Caco-2 (cell line): ENCODE results near the gene EIF3K. TPM values are rescaled to one million over a fixed set of nuclear protein-coding genes. Genes with fewer than 3 reads are reported as not detected.

Experiments
- BruUV-seq: library from RNA; stranded (reverse); fragments of 400-500 nt; replicated peaks from 2 replicates; lab custom pipeline; 2021; lab: Mats Ljungman, UMichigan
- CTCF ChIA-PET: fragments of 300-600 bp; sonication (Branson Sonifier 250); formaldehyde crosslinking; loops from one replicate; lab custom pipeline; 2022; ENCODE audit warnings: antibody characterized with exemption; lab: Charles Lee
- POLR2A ChIA-PET: fragments of 300-600 bp; sonication (Branson Sonifier 250); formaldehyde crosslinking; loops from one replicate; lab custom pipeline; 2022; ENCODE audit warnings: antibody characterized with exemption; lab: Charles Lee
- DNase-seq, 2 experiments: peaks; one replicate each; pipeline versions ENCODE4 v3.0.0 to v3.0.0-alpha.2; 2020 to 2022
- H3K27me3 ChIP-seq: replicated peaks from 2 replicates; pipeline ENCODE4 v1.6.0; 2011; ENCODE audit warnings: low read length; ENCODE audit not compliant: control insufficient read depth, insufficient read depth
- H3K36me3 ChIP-seq: 2 replicates; pipeline ENCODE4 v1.5.1; 2011; ENCODE audit warnings: low read length; ENCODE audit not compliant: control insufficient read depth, insufficient read depth
- H3K4me1 ChIP-seq: fragments of 250-450 bp; sonication (Bioruptor Pico); 2 replicates; pipeline ENCODE4 v1.5.1; 2020; ENCODE audit warnings: mild to moderate bottlenecking
- H3K4me3 ChIP-seq: 2 replicates; pipeline ENCODE4 v1.5.1; 2011; ENCODE audit warnings: low read depth, mild to moderate bottlenecking, control low read depth, low read length
- H3K9me3 ChIP-seq: fragments of 250-450 bp; sonication (Bioruptor Pico); 2 replicates; pipeline ENCODE4 v1.5.1; 2020; ENCODE audit warnings: mild to moderate bottlenecking, moderate library complexity
- H3K27ac Mint-ChIP-seq: one replicate; pipeline ENCODE4 v1.8.0; 2022; ENCODE audit warnings: mixed read lengths; ENCODE audit not compliant: unreplicated experiment
- H3K27me3 Mint-ChIP-seq: one replicate; pipeline ENCODE4 v1.8.0; 2022; ENCODE audit warnings: mixed read lengths; ENCODE audit not compliant: insufficient read depth, unreplicated experiment
- H3K36me3 Mint-ChIP-seq: one replicate; pipeline ENCODE4 v1.8.0; 2022; ENCODE audit warnings: mild to moderate bottlenecking, mixed read lengths; ENCODE audit not compliant: insufficient read depth, unreplicated experiment
- H3K4me1 Mint-ChIP-seq: one replicate; pipeline ENCODE4 v1.8.0; 2022; ENCODE audit warnings: low read depth, mixed read lengths; ENCODE audit not compliant: unreplicated experiment
- H3K4me3 Mint-ChIP-seq: one replicate; pipeline ENCODE4 v1.8.0; 2022; ENCODE audit warnings: mild to moderate bottlenecking, moderate library complexity, mixed read lengths; ENCODE audit not compliant: unreplicated experiment
- H3K9me3 Mint-ChIP-seq: one replicate; pipeline ENCODE4 v1.8.0; 2022; ENCODE audit warnings: mixed read lengths; ENCODE audit not compliant: unreplicated experiment
- CTCF ChIP-seq, 2 experiments: fragments of 200-600 bp in 1 of 2; IDR thresholded peaks; 1 replicate in 1 of 2; 2 replicates in 1 of 2; pipeline versions ENCODE4 v1.5.1 to v1.8.0; 2011 to 2022; ENCODE audit warnings: antibody characterized with exemption in 1 of 2, control low read depth in 1 of 2, inconsistent platforms in 1 of 2, low read depth in 1 of 2, low read length in 1 of 2, mild to moderate bottlenecking in 1 of 2, moderate library complexity in 1 of 2; ENCODE audit not compliant: insufficient read depth in 1 of 2, severe bottlenecking in 1 of 2, unreplicated experiment in 1 of 2
- intact Hi-C: fragments of 100-400 bp; cut with micrococcal nuclease; formaldehyde crosslinking; loops from one replicate; pipeline ENCODE4 v1.10.0; 2022; ENCODE audit not compliant: unreplicated experiment
- total RNA-seq: library from RNA; stranded (reverse); gene quantifications from 2 replicates; pipeline ENCODE4 v1.2.3, GENCODE V29; 2022

Gene EIF3K
- total RNA-seq, 1 experiment from 2014 or later: 354 TPM

- Mint-ChIP-seq H3K27me3 (no peaks in the 10 kb centered on the region), H3K36me3 (peaks cover 89% of the 10 kb centered on the region), H3K4me1 (peaks cover 71% of the 10 kb centered on the region), H3K9me3 (peaks cover 10% of the 10 kb centered on the region), H3K4me3 (no peak overlapping the region), H3K27ac (peak overlapping the region; percentile 82)
- intact Hi-C loops: no loop called here
- no peak for DNase-seq
- Histone ChIP-seq H3K36me3 (peaks cover 11% of the 10 kb centered on the region), H3K4me1 (peaks cover 51% of the 10 kb centered on the region), H3K4me3 (no peak overlapping the region), H3K27me3 (no peaks in the 10 kb centered on the region), H3K9me3 (no peaks in the 10 kb centered on the region)
- BruUV-seq: no TSS peak
- no peak for TF ChIP-seq CTCF (IDR thresholded peaks at IDR 0.05; ENCODE audit: insufficient read depth in 1 of 2, low read depth in 1 of 2, low read length in 1 of 2, severe bottlenecking in 1 of 2, unreplicated experiment in 1 of 2)
- ChIA-PET CTCF (no interaction called here), POLR2A (no interaction called here)
These were observed 59.4 kb downstream of the EIF3K start for GRCh38 chr19:38678217-38678890.

- Mint-ChIP-seq H3K36me3 (peaks cover 92% of the 10 kb centered on the region), H3K27me3 (no peaks in the 10 kb centered on the region), H3K9me3 (peaks cover 10% of the 10 kb centered on the region), H3K27ac (peak overlapping the region; percentile 82), H3K4me3 (no peak overlapping the region), H3K4me1 (peaks cover 74% of the 10 kb centered on the region)
- Histone ChIP-seq H3K36me3 (peaks cover 11% of the 10 kb centered on the region), H3K4me1 (peaks cover 51% of the 10 kb centered on the region), H3K27me3 (no peaks in the 10 kb centered on the region), H3K4me3 (no peak overlapping the region), H3K9me3 (no peaks in the 10 kb centered on the region)
- ChIA-PET CTCF (no interaction called here), POLR2A (no interaction called here)
- intact Hi-C loops: no loop called here
- DNase-seq: no peak
- no TSS peak for BruUV-seq
- TF ChIP-seq CTCF (IDR thresholded peaks at IDR 0.05; ENCODE audit: insufficient read depth in 1 of 2, low read depth in 1 of 2, low read length in 1 of 2, severe bottlenecking in 1 of 2, unreplicated experiment in 1 of 2): no peak
These were observed 60.0 kb downstream of the EIF3K start for GRCh38 chr19:38678891-38679494.

- Histone ChIP-seq H3K4me3 (no peak overlapping the region), H3K36me3 (peaks cover 9% of the 10 kb centered on the region), H3K9me3 (no peaks in the 10 kb centered on the region), H3K27me3 (no peaks in the 10 kb centered on the region), H3K4me1 (peaks cover 51% of the 10 kb centered on the region)
- Mint-ChIP-seq H3K27ac (peak overlapping the region; percentile 8), H3K27me3 (no peaks in the 10 kb centered on the region), H3K4me1 (peaks cover 72% of the 10 kb centered on the region), H3K36me3 (peaks cover 92% of the 10 kb centered on the region), H3K4me3 (no peak overlapping the region), H3K9me3 (peaks cover 10% of the 10 kb centered on the region)
- CTCF ChIA-PET: no interaction called here
- intact Hi-C loops: no loop called here
- no peak for TF ChIP-seq CTCF (IDR thresholded peaks at IDR 0.05; ENCODE audit: insufficient read depth in 1 of 2, low read depth in 1 of 2, low read length in 1 of 2, severe bottlenecking in 1 of 2, unreplicated experiment in 1 of 2)
- no TSS peak for BruUV-seq
- no peak for DNase-seq
- POLR2A ChIA-PET: interaction anchor here (0.6 to 1.1 kb wide), 3 partner anchors 9 to 23 kb away, joined by 5 to 13 read pairs (median 11); no protein-coding TSS in a partner anchor
These were observed 60.9 kb downstream of the EIF3K start for GRCh38 chr19:38679839-38680238.
